HL-60 (cell line): ENCODE results near the gene PKP1.

Experiments
- DNase-seq, 2 experiments: peaks; one replicate each; pipeline ENCODE4 v3.0.0-alpha.2; 2010 to 2020; ENCODE audit warnings: low read depth in 1 of 2, low spot score in 1 of 2
- H3K27ac ChIP-seq: fragments of 250-450 bp; sonication (Bioruptor Pico); replicated peaks from 2 replicates; pipeline ENCODE4 v1.5.1; 2020; ENCODE audit warnings: mild to moderate bottlenecking, moderate library complexity
- H3K27me3 ChIP-seq: fragments of 250-450 bp; sonication (Bioruptor Pico); 2 replicates; pipeline ENCODE4 v1.5.1; 2021; ENCODE audit warnings: mild to moderate bottlenecking, moderate library complexity; ENCODE audit not compliant: insufficient read depth, poor library complexity, severe bottlenecking
- H3K4me3 ChIP-seq: replicated peaks from 2 replicates; pipeline ENCODE4 v1.5.1; 2011; ENCODE audit warnings: mild to moderate bottlenecking, control low read depth, low read length; ENCODE audit not compliant: insufficient read depth
- GABPA ChIP-seq: IDR thresholded peaks from 2 replicates; pipeline ENCODE4 v1.6.1; 2012; ENCODE audit warnings: low read depth
- POLR2AphosphoS5 ChIP-seq: IDR thresholded peaks from 2 replicates; pipeline ENCODE4 v1.6.1; 2012; ENCODE audit warnings: low read depth
- SPI1 ChIP-seq: IDR thresholded peaks from 2 replicates; pipeline ENCODE4 v1.6.1; 2012; ENCODE audit warnings: low read depth, mild to moderate bottlenecking, borderline replicate concordance
- TF ChIP-seq, protein P1 (sequence below): IDR thresholded peaks from 2 replicates; pipeline ENCODE4 v1.6.1; 2012; ENCODE audit warnings: low read depth; ENCODE audit not compliant: insufficient replicate concordance
- TF ChIP-seq, protein P2 (sequence below): IDR thresholded peaks from one replicate; pipeline ENCODE4 v1.5.1; 2011; ENCODE audit warnings: low read length, control low read depth, inconsistent platforms; ENCODE audit not compliant: insufficient read depth

Gene PKP1

DNA sequence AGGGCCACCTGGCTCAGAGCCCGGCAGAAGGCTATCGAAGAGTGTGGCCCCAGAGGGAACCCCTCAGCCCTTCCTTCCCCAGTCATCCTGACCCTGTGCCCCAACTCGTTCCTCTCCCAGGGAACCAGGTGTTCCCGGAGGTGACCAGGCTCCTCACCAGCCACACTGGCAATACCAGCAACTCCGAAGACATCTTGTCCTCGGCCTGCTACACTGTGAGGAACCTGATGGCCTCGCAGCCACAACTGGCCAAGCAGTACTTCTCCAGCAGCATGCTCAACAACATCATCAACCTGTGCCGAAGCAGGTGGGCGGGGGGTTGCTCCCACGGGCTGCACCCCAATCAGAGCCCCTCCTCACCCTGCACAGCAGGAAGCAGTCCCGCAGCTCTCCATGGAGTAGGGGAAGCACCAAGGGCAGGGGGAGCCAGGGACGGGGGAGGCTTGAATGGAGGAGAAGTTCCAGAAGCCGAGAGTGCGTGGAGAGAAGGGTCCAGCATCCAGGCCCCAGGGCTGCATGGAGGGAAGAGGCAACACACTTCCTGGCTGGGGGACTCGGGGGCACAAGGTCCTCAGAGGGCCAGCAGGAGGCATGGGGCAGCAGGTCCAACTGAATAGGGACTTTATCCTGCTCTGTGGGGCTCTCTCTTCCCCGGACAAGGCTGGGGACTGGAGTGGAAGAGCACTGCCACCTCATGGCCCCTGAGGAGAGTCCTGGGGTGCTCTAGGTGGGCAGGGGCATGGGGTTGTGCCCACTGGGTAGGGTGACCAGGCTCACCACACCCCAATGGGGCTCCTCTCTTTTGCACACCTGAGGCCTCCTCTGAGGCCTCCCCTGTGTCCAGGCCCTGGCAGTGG is 41.7 kb downstream of the PKP1 start:
- DNase-seq: no peak
- Histone ChIP-seq H3K27ac (no peak overlapping the region), H3K4me3 (no peak overlapping the region), H3K27me3 (no peaks in the 10 kb centered on the region)
- TF ChIP-seq, protein P1, sequence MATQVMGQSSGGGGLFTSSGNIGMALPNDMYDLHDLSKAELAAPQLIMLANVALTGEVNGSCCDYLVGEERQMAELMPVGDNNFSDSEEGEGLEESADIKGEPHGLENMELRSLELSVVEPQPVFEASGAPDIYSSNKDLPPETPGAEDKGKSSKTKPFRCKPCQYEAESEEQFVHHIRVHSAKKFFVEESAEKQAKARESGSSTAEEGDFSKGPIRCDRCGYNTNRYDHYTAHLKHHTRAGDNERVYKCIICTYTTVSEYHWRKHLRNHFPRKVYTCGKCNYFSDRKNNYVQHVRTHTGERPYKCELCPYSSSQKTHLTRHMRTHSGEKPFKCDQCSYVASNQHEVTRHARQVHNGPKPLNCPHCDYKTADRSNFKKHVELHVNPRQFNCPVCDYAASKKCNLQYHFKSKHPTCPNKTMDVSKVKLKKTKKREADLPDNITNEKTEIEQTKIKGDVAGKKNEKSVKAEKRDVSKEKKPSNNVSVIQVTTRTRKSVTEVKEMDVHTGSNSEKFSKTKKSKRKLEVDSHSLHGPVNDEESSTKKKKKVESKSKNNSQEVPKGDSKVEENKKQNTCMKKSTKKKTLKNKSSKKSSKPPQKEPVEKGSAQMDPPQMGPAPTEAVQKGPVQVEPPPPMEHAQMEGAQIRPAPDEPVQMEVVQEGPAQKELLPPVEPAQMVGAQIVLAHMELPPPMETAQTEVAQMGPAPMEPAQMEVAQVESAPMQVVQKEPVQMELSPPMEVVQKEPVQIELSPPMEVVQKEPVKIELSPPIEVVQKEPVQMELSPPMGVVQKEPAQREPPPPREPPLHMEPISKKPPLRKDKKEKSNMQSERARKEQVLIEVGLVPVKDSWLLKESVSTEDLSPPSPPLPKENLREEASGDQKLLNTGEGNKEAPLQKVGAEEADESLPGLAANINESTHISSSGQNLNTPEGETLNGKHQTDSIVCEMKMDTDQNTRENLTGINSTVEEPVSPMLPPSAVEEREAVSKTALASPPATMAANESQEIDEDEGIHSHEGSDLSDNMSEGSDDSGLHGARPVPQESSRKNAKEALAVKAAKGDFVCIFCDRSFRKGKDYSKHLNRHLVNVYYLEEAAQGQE: no peak
- TF ChIP-seq SPI1: no peak
- TF ChIP-seq POLR2AphosphoS5: no peak
- TF ChIP-seq, protein P2, sequence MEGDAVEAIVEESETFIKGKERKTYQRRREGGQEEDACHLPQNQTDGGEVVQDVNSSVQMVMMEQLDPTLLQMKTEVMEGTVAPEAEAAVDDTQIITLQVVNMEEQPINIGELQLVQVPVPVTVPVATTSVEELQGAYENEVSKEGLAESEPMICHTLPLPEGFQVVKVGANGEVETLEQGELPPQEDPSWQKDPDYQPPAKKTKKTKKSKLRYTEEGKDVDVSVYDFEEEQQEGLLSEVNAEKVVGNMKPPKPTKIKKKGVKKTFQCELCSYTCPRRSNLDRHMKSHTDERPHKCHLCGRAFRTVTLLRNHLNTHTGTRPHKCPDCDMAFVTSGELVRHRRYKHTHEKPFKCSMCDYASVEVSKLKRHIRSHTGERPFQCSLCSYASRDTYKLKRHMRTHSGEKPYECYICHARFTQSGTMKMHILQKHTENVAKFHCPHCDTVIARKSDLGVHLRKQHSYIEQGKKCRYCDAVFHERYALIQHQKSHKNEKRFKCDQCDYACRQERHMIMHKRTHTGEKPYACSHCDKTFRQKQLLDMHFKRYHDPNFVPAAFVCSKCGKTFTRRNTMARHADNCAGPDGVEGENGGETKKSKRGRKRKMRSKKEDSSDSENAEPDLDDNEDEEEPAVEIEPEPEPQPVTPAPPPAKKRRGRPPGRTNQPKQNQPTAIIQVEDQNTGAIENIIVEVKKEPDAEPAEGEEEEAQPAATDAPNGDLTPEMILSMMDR: no peak
- TF ChIP-seq GABPA: no peak

DNA sequence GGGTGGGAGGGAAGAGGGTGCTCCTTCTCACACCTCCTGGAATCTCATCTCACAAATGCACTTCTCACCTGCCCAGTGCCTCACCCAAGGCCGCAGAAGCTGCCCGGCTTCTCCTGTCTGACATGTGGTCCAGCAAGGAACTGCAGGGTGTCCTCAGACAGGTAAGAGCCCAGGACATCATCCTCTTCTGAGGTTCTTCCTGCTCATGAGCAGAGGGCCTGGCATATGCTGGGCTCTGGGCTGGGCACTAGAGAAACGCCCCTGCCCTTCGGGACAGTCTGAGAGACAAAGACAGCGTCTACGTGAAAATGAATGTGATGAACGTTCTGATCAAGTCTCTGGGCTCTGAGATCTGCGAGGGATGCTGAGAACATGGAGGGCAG is 42.4 kb downstream of the PKP1 start:
- Histone ChIP-seq H3K4me3 (no peak overlapping the region), H3K27me3 (no peaks in the 10 kb centered on the region), H3K27ac (no peak overlapping the region)
- DNase-seq: no peak
- TF ChIP-seq, protein P1: no peak
- TF ChIP-seq GABPA (no peak), POLR2AphosphoS5 (no peak), SPI1 (no peak)
- TF ChIP-seq, protein P2: no peak

DNA sequence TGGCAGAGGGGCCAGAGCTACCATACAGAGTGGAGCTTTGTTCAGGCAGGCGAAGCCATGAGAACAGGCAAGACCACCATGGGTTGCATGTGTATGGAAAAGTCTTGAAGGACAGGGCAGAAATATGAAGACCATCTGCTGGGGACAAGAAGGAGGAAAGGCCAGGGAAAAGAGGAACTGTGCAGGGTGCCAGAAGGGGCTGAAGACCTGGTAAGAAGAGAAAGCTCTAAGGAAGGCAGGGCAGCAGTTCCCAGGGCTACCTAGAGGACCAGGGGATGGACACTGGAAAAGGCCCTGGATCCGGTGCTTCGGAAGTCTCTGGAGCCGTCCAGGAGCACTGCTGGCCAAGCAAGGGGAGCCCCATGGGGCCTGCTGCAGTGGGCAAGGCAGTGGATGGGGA is 43.4 kb downstream of the PKP1 start:
- TF ChIP-seq, protein P2: no peak
- TF ChIP-seq POLR2AphosphoS5 (no peak), SPI1 (peak; percentile 57), GABPA (no peak)
- TF ChIP-seq, protein P1: no peak
- Histone ChIP-seq H3K4me3 (no peak overlapping the region), H3K27me3 (no peaks in the 10 kb centered on the region)

More for the DNA sequence above, 43.4 kb downstream of the PKP1 start:
- no peak overlapping the region for H3K27ac ChIP-seq
- no peak for DNase-seq
